Stomach smooth muscle (tissue), 2 donors: ENCODE measurements around the gene PEX13.

Source experiments
- H3K27ac ChIP-seq: one replicate; pipeline ENCODE4 v1.7.0; 2013; ENCODE audit warnings: mild to moderate bottlenecking, low read length, inconsistent platforms
- H3K27me3 ChIP-seq, 2 donors: one replicate each; pipeline ENCODE4 v1.7.0; 2013; ENCODE audit warnings: low read length in 2 of 2; ENCODE audit not compliant: insufficient read depth in 2 of 2, control insufficient read depth in 1 of 2
- H3K36me3 ChIP-seq, 2 donors: one replicate each; pipeline ENCODE4 v1.7.0; 2013; ENCODE audit warnings: low read length in 2 of 2; ENCODE audit not compliant: control insufficient read depth in 2 of 2, insufficient read depth in 2 of 2
- H3K4me1 ChIP-seq: one replicate; pipeline ENCODE4 v1.7.0; 2013; ENCODE audit warnings: low read length; ENCODE audit not compliant: control insufficient read depth, insufficient read depth
- H3K4me3 ChIP-seq, 2 donors: one replicate each; pipeline ENCODE4 v1.7.0; 2013; ENCODE audit warnings: low read length in 2 of 2
- H3K9ac ChIP-seq, 2 donors: one replicate each; pipeline ENCODE4 v1.7.0; 2013; ENCODE audit warnings: low read length in 2 of 2, mild to moderate bottlenecking in 1 of 2
- H3K9me3 ChIP-seq, 2 donors: one replicate each; pipeline ENCODE4 v1.7.0; 2013; ENCODE audit warnings: low read length in 2 of 2; ENCODE audit not compliant: control insufficient read depth in 2 of 2
- donor health status: healthy.
- donor health status: Pancreatic carcinoma.

Gene PEX13

DNA sequence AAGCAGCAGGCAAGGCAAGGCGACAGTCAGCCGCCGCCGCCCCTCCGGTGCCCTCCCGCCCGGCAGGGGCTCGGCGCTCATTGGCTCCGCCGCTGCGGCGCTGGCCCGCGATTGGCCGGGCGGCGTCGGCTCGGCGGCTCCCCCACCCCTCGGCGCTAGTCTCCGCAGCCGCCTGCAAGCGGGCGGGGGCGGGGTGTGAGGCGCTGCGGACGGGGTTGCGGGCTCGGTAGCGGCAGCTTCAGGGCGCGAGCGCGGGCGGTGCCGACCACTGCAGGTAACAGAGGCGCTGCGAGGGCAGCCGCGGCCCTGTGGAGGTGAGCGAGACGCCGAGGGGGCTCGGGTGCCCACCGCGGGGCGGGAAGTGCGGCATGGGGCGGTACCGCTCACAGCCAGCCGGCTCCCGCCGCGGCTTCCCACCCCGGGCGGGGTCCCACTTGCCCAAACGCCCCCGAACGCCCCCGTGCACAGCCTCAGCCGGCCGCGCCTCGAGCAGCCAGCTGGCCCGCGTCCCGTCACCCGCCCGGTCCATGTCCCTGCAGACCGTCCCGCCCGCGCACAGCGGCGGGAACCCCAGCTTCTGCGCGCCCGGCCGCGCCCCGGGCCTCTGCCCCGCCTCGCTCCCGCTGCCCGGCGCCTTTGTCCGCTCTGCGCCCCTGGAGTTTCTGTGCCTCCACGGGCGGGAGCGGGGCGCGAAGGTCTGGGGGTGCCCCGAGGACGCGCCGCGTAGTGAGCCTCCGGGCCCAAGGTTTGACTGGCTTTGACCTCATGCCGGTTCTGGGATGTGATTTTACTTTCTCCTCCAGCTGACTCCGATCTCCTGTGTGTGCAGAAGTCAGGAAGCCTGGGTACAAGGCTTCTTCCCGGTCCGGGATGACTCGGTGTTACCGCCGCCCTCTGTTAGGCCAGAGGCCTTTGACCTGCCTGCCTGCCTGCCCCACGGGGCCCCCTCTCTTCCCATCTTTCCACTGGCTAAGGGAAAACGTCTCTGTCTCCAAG, 48.5 kb downstream of the PEX13 start, which contains the start of gene SANBR:
Gene SANBR (plus strand): TSS at position 158 of the 996 bp plus-strand sequence. CDS start 4,480 bp downstream, outside the sequence.
- Histone ChIP-seq H3K9ac (peak within 1 kb of the TSS; percentile 67 to 72), H3K4me1 (no peaks in the 10 kb centered on the region), H3K36me3 (no peaks in the 10 kb centered on the region), H3K9me3 (no peaks in the 10 kb centered on the region), H3K27me3 (no peaks in the 10 kb centered on the region), H3K4me3 (peak within 1 kb of the TSS; percentile 65 to 78), H3K27ac (no peak within 1 kb of the TSS)

DNA sequence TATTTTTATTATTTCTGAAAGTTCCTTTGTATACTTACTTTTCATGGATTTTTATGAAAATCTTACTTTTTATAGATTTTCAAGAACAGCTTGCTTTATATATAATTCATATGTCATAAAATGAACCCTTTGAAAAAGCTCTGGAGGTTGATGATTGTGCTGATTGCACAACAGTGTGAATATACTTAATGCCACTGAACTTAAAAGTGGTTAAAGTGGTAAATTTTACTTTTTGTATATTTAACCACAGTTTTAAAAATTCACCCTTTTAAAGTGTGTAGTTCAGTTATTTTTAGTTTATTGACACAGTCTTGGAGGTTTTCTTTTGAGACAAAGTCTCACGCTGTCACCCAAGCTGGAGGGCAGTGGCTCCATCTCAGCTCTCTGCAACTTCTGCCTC, 56.6 kb downstream of the PEX13 start:
- no peaks in the 10 kb centered on the region for H3K9me3 ChIP-seq
- H3K4me1 ChIP-seq = no peaks in the 10 kb centered on the region
- no peak overlapping the region for H3K4me3 ChIP-seq
- peaks cover 3 to 4% of the 10 kb centered on the region in 2 donors for H3K36me3 ChIP-seq
- no peak overlapping the region for H3K27ac ChIP-seq
- H3K9ac ChIP-seq = no peak overlapping the region
- H3K27me3 ChIP-seq = no peaks in the 10 kb centered on the region

DNA sequence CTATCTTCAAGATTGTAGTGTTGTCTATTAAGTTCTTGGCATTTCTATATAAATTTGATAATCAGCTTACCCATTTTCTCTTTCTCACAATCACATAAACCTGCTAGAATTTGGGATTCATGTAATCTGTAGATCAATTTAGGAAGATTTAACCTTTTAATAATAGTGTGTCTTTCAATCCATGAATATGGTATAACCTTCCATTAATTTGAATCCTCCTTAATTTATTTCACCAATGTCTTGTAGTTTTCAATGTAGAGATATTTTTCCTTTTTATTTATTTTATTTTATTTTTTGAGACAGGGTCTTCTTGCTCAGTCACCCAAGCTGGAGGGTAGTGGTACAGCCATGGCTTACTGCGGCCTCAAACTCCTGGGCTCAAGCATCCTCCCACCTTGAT, 68.4 kb downstream of the PEX13 start:
- no peaks in the 10 kb centered on the region for H3K9me3 ChIP-seq
- no peaks in the 10 kb centered on the region for H3K4me1 ChIP-seq
- H3K4me3 ChIP-seq = no peak overlapping the region
- H3K27ac ChIP-seq = no peak overlapping the region
- no peak overlapping the region for H3K9ac ChIP-seq
- no peaks in the 10 kb centered on the region for H3K27me3 ChIP-seq
- peaks cover 4 to 11% of the 10 kb centered on the region in 2 donors for H3K36me3 ChIP-seq

- no peaks in the 10 kb centered on the region for H3K27me3 ChIP-seq
- H3K27ac ChIP-seq = no peak overlapping the region
- H3K4me3 ChIP-seq = no peak overlapping the region
- H3K36me3 ChIP-seq = peaks cover 4 to 10% of the 10 kb centered on the region in 2 donors
- H3K9me3 ChIP-seq = no peaks in the 10 kb centered on the region
- no peak overlapping the region for H3K9ac ChIP-seq
- H3K4me1 ChIP-seq = no peaks in the 10 kb centered on the region
These were observed 72.3 kb downstream of the PEX13 start for GRCh38 chr2:61089797-61090196.

- H3K4me3 ChIP-seq = no peak overlapping the region
- no peak overlapping the region for H3K9ac ChIP-seq
- H3K36me3 ChIP-seq = peaks cover 4 to 8% of the 10 kb centered on the region in 2 donors
- no peaks in the 10 kb centered on the region for H3K9me3 ChIP-seq
- no peaks in the 10 kb centered on the region for H3K4me1 ChIP-seq
- no peak overlapping the region for H3K27ac ChIP-seq
- H3K27me3 ChIP-seq = no peaks in the 10 kb centered on the region
These were observed 72.9 kb downstream of the PEX13 start for GRCh38 chr2:61090386-61090921.

GRCh38 chr2:61091485-61091884, 74.0 kb downstream of the PEX13 start:
- Histone ChIP-seq H3K9ac (no peak overlapping the region), H3K4me3 (no peak overlapping the region), H3K36me3 (peaks cover 4 to 8% of the 10 kb centered on the region in 2 donors), H3K27me3 (no peaks in the 10 kb centered on the region), H3K9me3 (no peaks in the 10 kb centered on the region), H3K27ac (no peak overlapping the region), H3K4me1 (no peaks in the 10 kb centered on the region)

GRCh38 chr2:61096438-61096837, 78.9 kb downstream of the PEX13 start:
- Histone ChIP-seq H3K9ac (no peak overlapping the region), H3K9me3 (no peaks in the 10 kb centered on the region), H3K4me3 (no peak overlapping the region), H3K36me3 (no peaks in the 10 kb centered on the region), H3K4me1 (no peaks in the 10 kb centered on the region), H3K27me3 (no peaks in the 10 kb centered on the region), H3K27ac (no peak overlapping the region)

GRCh38 chr2:61100801-61101200, 83.3 kb downstream of the PEX13 start:
- H3K27me3 ChIP-seq = no peaks in the 10 kb centered on the region

More at GRCh38 chr2:61100801-61101200, 83.3 kb downstream of the PEX13 start:
- H3K9me3 ChIP-seq = no peaks in the 10 kb centered on the region
- no peak overlapping the region for H3K27ac ChIP-seq
- no peaks in the 10 kb centered on the region for H3K4me1 ChIP-seq
- no peak overlapping the region for H3K9ac ChIP-seq
- peaks cover 0 to 2% of the 10 kb centered on the region in 2 donors for H3K36me3 ChIP-seq
- no peak overlapping the region for H3K4me3 ChIP-seq
